Skin epidermis (tissue), 12 donors: ENCODE measurements around the gene YAF2.
A peak's percentile ranks its signal among the peaks of the same experiment; 100 is the strongest.

Source experiments
- H3K27ac ChIP-seq, 21 experiments: fragments of 200-600 bp; sonication (generic) in 11 of 21; one replicate each; pipeline ENCODE4 v1.5.0; 2020; ENCODE audit warnings: mild to moderate bottlenecking in 3 of 21, inconsistent platforms in 2 of 21, moderate library complexity in 2 of 21
- H3K4me3 ChIP-seq, 7 experiments: fragments of 200-600 bp; sonication (generic) in 2 of 7; one replicate each; pipeline ENCODE4 v1.5.0; 2020; ENCODE audit warnings: inconsistent platforms in 2 of 7, mild to moderate bottlenecking in 2 of 7, moderate library complexity in 1 of 7

The YAF2 gene

GRCh38 chr12:42238240-42239140 lies at the start of gene YAF2:
TSS of gene YAF2 (minus strand) at chr12:42238248. CDS start at chr12:42238180, 68 bp downstream.
- H3K27ac ChIP-seq: peak within 1 kb of the TSS; percentile 60 to 96 (median 90)
- H3K4me3 ChIP-seq: peak within 1 kb of the TSS; percentile 65 to 92 (median 76)

- Histone ChIP-seq H3K4me3 (no peak overlapping the region), H3K27ac (no peak overlapping the region)
These were observed 48.7 kb upstream of the YAF2 start for GRCh38 chr12:42286741-42287140.

DNA sequence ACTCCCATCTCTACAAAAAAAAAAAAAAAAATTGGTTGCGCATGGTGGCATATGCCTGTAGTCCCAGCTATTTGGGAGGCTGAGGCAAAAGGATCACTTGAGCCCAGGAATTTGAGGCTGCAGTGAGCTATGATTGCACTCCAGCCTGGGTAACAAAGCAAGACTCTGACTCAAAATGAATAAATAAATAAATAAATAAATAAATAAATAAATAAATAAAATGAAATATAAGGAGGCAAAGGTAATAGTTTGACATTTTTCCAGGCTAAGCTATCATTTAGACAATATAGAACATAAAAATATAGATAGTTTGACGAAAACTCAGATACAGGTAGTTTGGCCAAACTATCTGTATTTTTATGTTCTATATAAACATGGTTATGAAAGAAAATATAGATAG lies 47.4 kb upstream of the YAF2 start:
- no peak overlapping the region for H3K4me3 ChIP-seq
- H3K27ac ChIP-seq: no peak overlapping the region

GRCh38 chr12:42284876-42285275 lies 46.8 kb upstream of the YAF2 start:
- H3K4me3 ChIP-seq: no peak overlapping the region
- no peak overlapping the region for H3K27ac ChIP-seq

GRCh38 chr12:42284157-42284556 lies 46.1 kb upstream of the YAF2 start:
- Histone ChIP-seq H3K4me3 (no peak overlapping the region), H3K27ac (no peak overlapping the region)

DNA sequence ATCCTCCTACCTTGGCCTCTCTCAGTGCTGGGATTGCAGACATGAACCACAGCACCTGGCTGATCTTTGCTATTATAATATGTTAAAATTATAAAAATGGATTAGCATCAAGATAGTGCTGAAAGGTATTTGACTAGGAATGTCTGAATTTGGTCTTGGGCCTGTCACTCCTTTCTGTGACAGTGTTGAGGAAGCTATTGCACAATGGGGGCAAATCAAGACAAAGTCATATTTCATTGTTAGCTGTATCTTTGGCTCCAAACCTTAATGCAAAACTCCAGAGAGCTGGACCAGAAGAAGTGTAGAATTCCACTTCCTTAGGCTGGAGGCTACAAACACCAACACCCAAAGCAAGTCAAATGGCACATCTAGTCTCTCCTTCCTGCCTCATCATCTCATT lies 45.7 kb upstream of the YAF2 start:
- Histone ChIP-seq H3K4me3 (no peak overlapping the region), H3K27ac (no peak overlapping the region)

DNA sequence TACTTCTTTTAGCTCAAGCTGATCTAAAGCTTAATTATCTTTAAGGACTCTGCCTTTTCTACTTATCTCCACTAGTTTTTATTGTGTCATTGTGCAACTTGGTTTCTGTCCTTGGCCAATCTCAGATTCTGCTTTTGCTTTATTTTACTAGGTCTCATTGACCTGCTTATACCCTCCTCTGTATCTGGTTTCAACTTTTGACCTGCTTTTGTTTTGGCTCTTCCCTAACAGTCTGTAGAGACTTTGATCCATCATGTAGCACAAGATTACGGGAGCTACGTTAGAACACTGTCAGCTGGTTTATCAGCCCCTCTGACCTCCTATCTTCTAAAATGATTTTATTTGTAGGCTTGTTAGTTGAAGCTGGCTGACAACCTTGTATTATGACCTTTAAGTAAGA lies 44.2 kb upstream of the YAF2 start:
- Histone ChIP-seq H3K27ac (no peak overlapping the region), H3K4me3 (no peak overlapping the region)

DNA sequence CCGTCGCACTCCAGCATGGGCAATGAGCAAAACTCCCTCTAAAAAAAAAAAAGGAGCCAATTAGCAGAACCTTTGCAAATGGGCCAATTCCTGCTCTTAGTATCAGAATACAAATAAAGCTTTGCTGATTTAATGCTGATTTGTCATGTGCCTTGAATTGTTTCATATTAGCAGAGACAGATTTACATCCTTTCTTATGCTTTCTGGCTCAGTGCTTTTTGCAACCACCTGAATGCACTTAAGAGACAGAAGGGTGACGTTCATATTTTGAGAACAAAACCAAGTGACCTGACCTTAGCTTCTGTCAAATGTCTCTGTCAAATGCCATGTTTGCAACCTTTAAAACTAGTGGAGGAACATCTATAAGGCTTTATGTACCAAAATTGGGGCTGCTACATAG lies 43.8 kb upstream of the YAF2 start:
- Histone ChIP-seq H3K4me3 (no peak overlapping the region), H3K27ac (no peak overlapping the region)

GRCh38 chr12:42281278-42281677 lies 43.2 kb upstream of the YAF2 start:
- Histone ChIP-seq H3K27ac (no peak overlapping the region), H3K4me3 (no peak overlapping the region)

- no peak overlapping the region for H3K4me3 ChIP-seq
These were observed 40.1 kb upstream of the YAF2 start for GRCh38 chr12:42278128-42278510.

DNA sequence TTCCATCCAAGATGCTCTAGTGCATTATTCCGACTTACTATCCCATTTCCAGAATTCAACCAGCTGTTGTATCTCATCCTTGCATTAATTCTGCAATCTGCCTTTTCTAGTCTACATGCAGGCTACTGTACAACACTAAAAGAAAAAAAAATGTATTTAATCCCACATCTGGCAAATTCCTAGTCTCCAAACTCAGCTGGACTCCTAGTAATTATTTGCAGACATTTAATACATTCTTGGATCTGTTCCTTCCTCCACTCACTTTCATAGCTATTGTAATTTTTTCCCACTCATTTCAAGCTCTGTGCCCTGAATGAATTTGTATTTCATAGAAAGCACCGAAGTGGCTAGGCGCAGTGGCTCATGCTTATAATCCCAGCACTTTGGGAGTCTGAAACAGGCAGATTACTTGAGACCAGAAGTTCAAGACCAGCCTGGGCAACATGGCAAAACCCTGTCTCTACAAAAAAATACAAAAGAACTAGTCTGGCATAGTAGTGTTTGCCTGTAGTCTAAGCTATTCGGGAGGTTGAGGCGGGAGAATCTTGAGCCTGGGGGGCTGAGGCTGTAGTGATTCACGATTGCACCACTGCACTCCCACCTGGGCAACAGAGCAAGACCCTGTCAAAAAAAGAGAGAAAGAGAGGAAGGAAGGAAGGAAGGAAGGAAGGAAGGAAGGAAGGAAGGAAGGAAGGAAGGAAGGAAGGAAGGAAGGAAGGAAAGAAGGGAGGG lies 39.5 kb upstream of the YAF2 start:
- Histone ChIP-seq H3K27ac (no peak overlapping the region), H3K4me3 (no peak overlapping the region)

More at GRCh38 chr12:42278128-42278510, 40.1 kb upstream of the YAF2 start:
- H3K27ac ChIP-seq: no peak overlapping the region

- Histone ChIP-seq H3K4me3 (no peak overlapping the region), H3K27ac (no peak overlapping the region)
These were observed 37.5 kb upstream of the YAF2 start for GRCh38 chr12:42275499-42275898.

GRCh38 chr12:42273706-42274105 lies 35.7 kb upstream of the YAF2 start:
- Histone ChIP-seq H3K4me3 (no peak overlapping the region), H3K27ac (no peak overlapping the region)

DNA sequence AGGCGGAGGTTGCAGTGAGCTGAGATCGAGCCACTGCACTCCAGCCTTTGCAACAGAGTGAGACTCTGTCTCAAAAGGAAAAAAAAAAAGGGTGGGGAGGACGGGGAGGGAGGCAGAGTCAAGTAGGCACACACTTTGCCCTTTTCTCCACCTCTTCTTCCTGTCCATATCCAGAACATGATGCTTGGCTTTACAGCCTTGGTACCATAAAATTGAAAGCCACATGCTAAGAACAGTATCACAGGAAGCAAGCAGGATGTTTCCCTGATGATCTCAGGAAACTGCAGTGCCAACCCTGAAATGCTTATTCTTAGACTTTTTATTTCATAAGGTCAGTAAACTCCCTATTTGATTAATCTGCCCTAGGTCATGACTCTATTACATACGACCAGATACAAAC lies 32.5 kb upstream of the YAF2 start:
- no peak overlapping the region for H3K4me3 ChIP-seq
- no peak overlapping the region for H3K27ac ChIP-seq

GRCh38 chr12:42267413-42268190 lies 29.6 kb upstream of the YAF2 start:
- H3K27ac ChIP-seq: no peak overlapping the region
- no peak overlapping the region for H3K4me3 ChIP-seq

DNA sequence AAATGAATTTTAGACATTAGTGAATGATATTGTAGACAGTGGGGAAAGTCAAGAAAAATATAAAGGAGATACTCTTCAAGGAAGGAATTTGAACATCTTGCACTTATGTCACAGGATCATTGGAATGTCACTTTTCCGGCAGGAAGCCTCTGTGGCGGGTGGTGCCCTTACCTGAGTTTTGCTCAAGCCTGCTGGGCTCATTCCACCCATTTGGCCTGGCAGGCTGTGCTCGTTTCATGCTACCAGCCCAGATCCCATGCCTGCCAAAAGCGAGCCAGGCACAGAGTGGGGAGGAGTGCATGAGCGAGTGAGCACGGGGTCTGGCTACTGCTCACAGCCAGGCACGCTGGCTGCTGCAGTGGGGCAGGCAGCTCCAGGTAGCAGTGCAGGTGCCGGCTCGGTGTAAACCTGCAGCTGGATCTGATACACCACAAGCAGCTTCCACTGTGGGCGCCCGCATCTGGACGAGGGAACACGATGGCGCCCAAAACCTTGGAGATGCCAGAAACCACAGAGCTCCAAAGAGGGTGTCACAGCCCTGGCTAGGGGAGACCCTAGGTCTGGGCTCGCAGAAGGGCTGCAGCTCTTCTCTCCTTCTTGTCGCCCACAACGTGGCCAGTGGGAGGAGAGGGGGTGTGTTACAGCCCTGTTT lies 28.7 kb upstream of the YAF2 start:
- H3K4me3 ChIP-seq: no peak overlapping the region
- H3K27ac ChIP-seq: no peak overlapping the region

DNA sequence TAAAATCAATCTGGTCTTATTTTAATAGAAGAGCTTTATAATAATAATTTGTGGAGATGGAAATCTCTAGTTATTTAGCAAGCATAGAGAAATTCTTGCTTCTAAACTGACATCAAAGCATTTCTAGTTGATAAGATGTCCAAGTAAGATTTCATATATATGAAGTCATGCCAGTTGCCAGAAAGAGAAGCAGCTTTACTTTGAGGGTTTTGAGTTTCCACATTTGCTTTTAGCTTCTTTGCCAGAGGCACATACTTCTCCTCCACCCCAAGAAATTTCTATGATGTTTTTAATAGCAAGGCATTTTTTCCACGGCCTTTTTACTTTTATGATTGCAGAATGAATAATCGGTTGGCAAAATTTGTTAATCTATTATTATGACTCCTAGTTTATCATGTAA lies 24.2 kb upstream of the YAF2 start:
- no peak overlapping the region for H3K27ac ChIP-seq
- H3K4me3 ChIP-seq: no peak overlapping the region

DNA sequence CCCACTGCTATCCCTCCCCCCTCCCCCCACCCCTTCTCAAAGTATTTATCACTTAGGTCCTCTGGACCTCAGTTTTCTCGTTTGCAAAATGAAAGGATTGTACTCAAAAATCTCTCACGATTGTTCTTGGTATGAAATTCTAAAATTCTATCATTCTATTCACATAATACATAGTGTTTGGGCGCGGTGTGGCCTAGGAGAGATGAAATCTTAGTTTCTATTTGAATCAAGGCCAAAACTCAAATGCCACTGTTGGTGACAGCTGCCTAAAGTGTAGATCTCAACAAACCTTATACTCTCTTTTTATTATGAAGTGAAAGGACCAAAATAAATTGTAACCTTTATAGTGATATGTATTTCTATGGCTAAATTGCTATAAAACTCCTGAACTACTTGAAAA lies 23.7 kb upstream of the YAF2 start:
- Histone ChIP-seq H3K27ac (no peak overlapping the region), H3K4me3 (no peak overlapping the region)

DNA sequence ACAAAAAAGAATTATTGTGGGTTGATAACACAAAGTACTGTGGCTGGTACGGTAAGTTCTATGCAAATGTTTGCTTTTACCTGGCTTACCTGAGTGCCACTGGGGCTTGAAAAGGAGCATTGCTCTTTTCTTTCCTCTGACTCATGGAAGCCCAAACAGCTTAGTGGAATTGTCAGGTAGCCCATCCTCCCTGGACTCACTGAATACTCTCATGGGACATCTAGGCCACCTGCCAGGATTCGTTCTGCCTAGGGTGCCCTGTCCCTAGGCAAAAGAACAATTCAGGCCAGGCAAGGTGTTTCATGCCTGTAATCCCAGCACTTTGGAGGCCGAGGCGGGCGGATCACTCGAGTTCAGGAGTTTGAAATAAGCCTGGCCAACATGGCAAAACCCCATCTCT lies 22.5 kb upstream of the YAF2 start:
- no peak overlapping the region for H3K27ac ChIP-seq
- H3K4me3 ChIP-seq: no peak overlapping the region

- Histone ChIP-seq H3K4me3 (no peak overlapping the region), H3K27ac (no peak overlapping the region)
These were observed 21.7 kb upstream of the YAF2 start for GRCh38 chr12:42259699-42260098.
